CD8-positive, alpha-beta memory T cell (primary cell): Measurements from ENCODE around the gene NT5C2. TPM values are rescaled to one million over a fixed set of nuclear protein-coding genes. Genes with fewer than 3 reads are reported as not detected.
"Not testable (repeated sequence)": the region's sequence is repeated elsewhere in the genome, so short reads cannot be mapped to it uniquely, and the experiment has no call there.

Source experiments
- CTCF ChIA-PET: fragments of 350-600 bp; sonication (Branson Sonifier 250); formaldehyde crosslinking; loops from one replicate; lab custom pipeline; 2021; ENCODE audit warnings: antibody characterized with exemption; lab: Charles Lee
- POLR2A ChIA-PET: fragments of 350-600 bp; sonication (Branson Sonifier 250); formaldehyde crosslinking; loops from one replicate; lab custom pipeline; 2021; ENCODE audit warnings: antibody characterized with exemption; lab: Charles Lee
- DNase-seq, 5 donors: peaks; one replicate each; pipeline versions ENCODE4 v3.0.0 to v3.0.0-alpha.2; 2020 to 2022; ENCODE audit warnings: mixed read lengths in 1 of 5
- H3K27ac ChIP-seq: one replicate; pipeline ENCODE4 v1.7.0; 2013; ENCODE audit warnings: low read depth, mild to moderate bottlenecking, low read length, moderate library complexity
- H3K27me3 ChIP-seq: 2 replicates; pipeline ENCODE4 v1.7.0; 2013; ENCODE audit warnings: low read length, mild to moderate bottlenecking; ENCODE audit not compliant: insufficient read depth, poor library complexity, severe bottlenecking
- H3K36me3 ChIP-seq: 2 replicates; pipeline ENCODE4 v1.7.0; 2013; ENCODE audit warnings: mild to moderate bottlenecking, low read length, moderate library complexity; ENCODE audit not compliant: insufficient read depth
- H3K4me1 ChIP-seq: 2 replicates; pipeline ENCODE4 v1.7.0; 2013; ENCODE audit warnings: mild to moderate bottlenecking, low read length, moderate library complexity; ENCODE audit not compliant: insufficient read depth
- H3K4me3 ChIP-seq: 2 replicates; pipeline ENCODE4 v1.7.0; 2013; ENCODE audit warnings: mild to moderate bottlenecking, low read length
- H3K9me3 ChIP-seq: 2 replicates; pipeline ENCODE4 v1.7.0; 2013; ENCODE audit warnings: mild to moderate bottlenecking, low read length
- H3K27ac Mint-ChIP-seq, 8 donors: one replicate each; pipeline ENCODE4 v1.8.0; 2020 to 2021; ENCODE audit warnings: mixed read lengths in 8 of 8, mild to moderate bottlenecking in 6 of 8, inconsistent platforms in 3 of 8, moderate library complexity in 3 of 8
- H3K27me3 Mint-ChIP-seq, 2 donors: one replicate each; pipeline ENCODE4 v1.8.0; 2020 to 2021; ENCODE audit warnings: mixed read lengths in 2 of 2, mild to moderate bottlenecking in 1 of 2, moderate library complexity in 1 of 2
- H3K36me3 Mint-ChIP-seq, 3 donors: one replicate each; pipeline ENCODE4 v1.8.0; 2020 to 2021; ENCODE audit warnings: mixed read lengths in 3 of 3, inconsistent platforms in 1 of 3, mild to moderate bottlenecking in 1 of 3
- H3K4me1 Mint-ChIP-seq, 3 donors: one replicate each; pipeline ENCODE4 v1.8.0; 2020 to 2021; ENCODE audit warnings: mixed read lengths in 3 of 3, inconsistent platforms in 1 of 3, mild to moderate bottlenecking in 1 of 3
- H3K4me3 Mint-ChIP-seq, 7 donors: one replicate each; pipeline ENCODE4 v1.8.0; 2020 to 2021; ENCODE audit warnings: mixed read lengths in 7 of 7, mild to moderate bottlenecking in 6 of 7, moderate library complexity in 4 of 7, inconsistent platforms in 2 of 7
- H3K9me3 Mint-ChIP-seq, 5 donors: one replicate each; pipeline ENCODE4 v1.8.0; 2020 to 2022; ENCODE audit warnings: mixed read lengths in 5 of 5, mild to moderate bottlenecking in 3 of 5, moderate library complexity in 2 of 5, inconsistent platforms in 1 of 5
- polyA plus RNA-seq: library from polyadenylated mRNA; unstranded; fragments of 300-500 nt; fragmentation: Illumina TruSeq; gene quantifications from one replicate; pipeline ENCODE4 v1.2.3, GENCODE V29; 2021
- total RNA-seq, 2 experiments: library from RNA; stranded (reverse); gene quantifications; one replicate each; pipeline ENCODE4 v1.2.3, GENCODE V29; 2021

The NT5C2 gene
- total and polyA plus RNA-seq, 3 experiments from 2014 or later, result 45.9 to 59.8 (median 49.7) TPM

DNA sequence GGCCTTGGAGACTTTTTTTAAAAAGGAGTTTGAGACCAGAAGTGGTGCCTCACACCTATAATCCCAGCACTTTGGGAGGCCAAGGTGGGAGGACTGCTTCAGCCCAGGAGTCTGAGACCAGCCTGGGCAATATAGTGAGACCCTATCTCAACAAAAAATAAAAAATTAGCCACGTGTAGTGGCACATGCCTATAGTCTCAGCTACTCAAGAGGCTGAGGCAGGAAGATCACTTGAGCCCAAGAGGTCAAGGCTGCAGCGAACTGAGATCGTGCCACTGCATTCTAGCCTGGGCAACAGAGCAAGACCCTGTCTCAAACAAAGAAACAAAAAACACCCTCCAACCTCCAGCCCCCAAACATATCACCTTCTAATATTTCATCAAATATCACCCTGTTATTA, 49.4 kb downstream of the NT5C2 start:
- H3K4me3 ChIP-seq, DNase-seq, CTCF ChIA-PET, POLR2A ChIA-PET, H3K27me3 ChIP-seq, H3K9me3 Mint-ChIP-seq, H3K27me3 Mint-ChIP-seq, H3K36me3 ChIP-seq, H3K4me3 Mint-ChIP-seq, H3K4me1 ChIP-seq, H3K9me3 ChIP-seq, H3K27ac ChIP-seq: not testable (repeated sequence)
- H3K27ac Mint-ChIP-seq, result peak overlapping the region in 1 of 8 donors; percentile 42
- peaks cover 7 to 12% (median 11%) of the 10 kb centered on the region in 3 donors for H3K4me1 Mint-ChIP-seq
- H3K36me3 Mint-ChIP-seq, result peaks cover 0 to 52% (median 8%) of the 10 kb centered on the region in 3 donors

DNA sequence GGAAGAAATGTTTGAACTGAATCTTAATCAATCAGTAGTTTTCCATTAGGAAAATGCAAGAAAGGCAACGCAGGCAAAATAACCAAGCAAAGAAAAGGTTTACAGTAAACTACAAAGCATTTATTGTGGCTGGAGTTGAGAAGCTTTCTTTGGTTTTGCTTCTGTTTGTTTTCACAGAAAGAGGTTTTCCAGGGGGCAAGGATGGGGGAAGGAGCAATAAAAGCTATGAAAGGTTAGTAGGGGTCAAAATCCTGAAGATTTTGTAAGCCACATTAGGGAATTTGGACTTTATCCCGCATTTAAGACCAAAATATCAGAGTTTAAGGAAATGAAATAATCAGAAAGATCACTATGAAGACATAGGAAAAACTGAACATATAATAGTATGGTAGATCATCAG, 51.1 kb downstream of the NT5C2 start:
- H3K27me3 Mint-ChIP-seq, result no peaks in the 10 kb centered on the region
- H3K9me3 Mint-ChIP-seq, result no peaks in the 10 kb centered on the region
- H3K36me3 ChIP-seq, result peaks cover 4% of the 10 kb centered on the region
- POLR2A ChIA-PET, result no interaction called here
- H3K4me1 Mint-ChIP-seq, result peaks cover 5 to 12% (median 8%) of the 10 kb centered on the region in 3 donors
- peaks cover 5 to 57% (median 12%) of the 10 kb centered on the region in 3 donors for H3K36me3 Mint-ChIP-seq
- H3K27ac ChIP-seq, result no peak overlapping the region
- H3K27me3 ChIP-seq, result no peaks in the 10 kb centered on the region
- CTCF ChIA-PET, result no interaction called here
- H3K4me3 Mint-ChIP-seq, result no peak overlapping the region
- H3K27ac Mint-ChIP-seq, result no peak overlapping the region
- no peaks in the 10 kb centered on the region for H3K4me1 ChIP-seq
- H3K4me3 ChIP-seq, result no peak overlapping the region
- no peak for DNase-seq
- no peaks in the 10 kb centered on the region for H3K9me3 ChIP-seq

DNA sequence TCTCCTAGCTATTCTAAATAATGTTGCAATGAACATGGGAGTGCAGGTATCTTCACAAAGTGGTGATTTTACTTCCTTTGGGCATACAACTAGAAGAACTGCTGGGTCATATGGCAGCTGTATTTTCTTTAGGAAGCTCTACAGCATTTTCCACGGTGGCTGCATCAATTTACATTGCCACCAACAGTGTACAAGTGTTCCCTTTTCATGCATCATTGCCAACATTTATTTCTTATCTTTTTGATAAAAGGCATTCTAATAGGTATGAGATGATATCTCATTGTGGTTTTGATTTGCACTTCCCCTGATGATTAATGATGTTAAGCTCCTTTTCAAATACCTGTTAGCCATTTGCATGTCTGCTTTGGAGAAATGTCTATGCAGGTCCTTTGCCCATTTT, 52.6 kb downstream of the NT5C2 start:
- Histone ChIP-seq H3K4me1 (no peaks in the 10 kb centered on the region), H3K9me3 (no peaks in the 10 kb centered on the region), H3K36me3 (peaks cover 4% of the 10 kb centered on the region), H3K27ac (no peak overlapping the region), H3K4me3 (no peak overlapping the region), H3K27me3 (no peaks in the 10 kb centered on the region)
- no peak for DNase-seq
- peaks cover 3 to 17% (median 7%) of the 10 kb centered on the region in 3 donors for H3K4me1 Mint-ChIP-seq
- no peak overlapping the region for H3K4me3 Mint-ChIP-seq
- peaks cover 5 to 55% (median 16%) of the 10 kb centered on the region in 3 donors for H3K36me3 Mint-ChIP-seq
- CTCF ChIA-PET, result no interaction called here
- POLR2A ChIA-PET, result no interaction called here
- H3K27me3 Mint-ChIP-seq, result no peaks in the 10 kb centered on the region
- H3K27ac Mint-ChIP-seq, result no peak overlapping the region
- no peaks in the 10 kb centered on the region for H3K9me3 Mint-ChIP-seq

DNA sequence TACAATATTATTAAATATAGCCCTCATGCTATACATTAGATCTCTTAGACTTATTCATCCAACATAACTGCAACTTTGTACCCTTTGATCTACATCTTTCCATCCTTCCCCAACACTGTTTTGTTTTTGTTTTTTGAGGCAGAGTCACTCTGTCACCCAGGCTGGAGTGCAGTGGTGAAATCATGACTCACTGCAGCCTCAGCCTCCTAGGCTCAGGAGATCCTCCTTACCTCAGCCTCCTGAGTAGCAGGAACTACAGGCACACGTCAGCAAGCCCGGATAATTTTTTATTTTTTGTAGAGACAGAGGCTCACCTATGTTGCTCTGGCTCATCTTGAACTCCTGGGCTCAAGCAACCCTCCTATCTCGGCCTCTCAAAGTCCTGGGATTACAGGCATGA, 53.3 kb downstream of the NT5C2 start:
- H3K27ac Mint-ChIP-seq, result peak overlapping the region in 1 of 8 donors; percentile 40
- no peaks in the 10 kb centered on the region for H3K9me3 Mint-ChIP-seq
- no peaks in the 10 kb centered on the region for H3K9me3 ChIP-seq
- no peak for DNase-seq
- peaks cover 4% of the 10 kb centered on the region for H3K36me3 ChIP-seq
- peaks cover 5 to 60% (median 18%) of the 10 kb centered on the region in 3 donors for H3K36me3 Mint-ChIP-seq
- H3K4me1 ChIP-seq, result no peaks in the 10 kb centered on the region
- no peaks in the 10 kb centered on the region for H3K27me3 ChIP-seq
- H3K27ac ChIP-seq, result no peak overlapping the region
- POLR2A ChIA-PET, result no interaction called here
- no peak overlapping the region for H3K4me3 Mint-ChIP-seq
- peaks cover 1 to 17% (median 12%) of the 10 kb centered on the region in 3 donors for H3K4me1 Mint-ChIP-seq
- CTCF ChIA-PET, result no interaction called here
- no peak overlapping the region for H3K4me3 ChIP-seq
- H3K27me3 Mint-ChIP-seq, result no peaks in the 10 kb centered on the region

DNA sequence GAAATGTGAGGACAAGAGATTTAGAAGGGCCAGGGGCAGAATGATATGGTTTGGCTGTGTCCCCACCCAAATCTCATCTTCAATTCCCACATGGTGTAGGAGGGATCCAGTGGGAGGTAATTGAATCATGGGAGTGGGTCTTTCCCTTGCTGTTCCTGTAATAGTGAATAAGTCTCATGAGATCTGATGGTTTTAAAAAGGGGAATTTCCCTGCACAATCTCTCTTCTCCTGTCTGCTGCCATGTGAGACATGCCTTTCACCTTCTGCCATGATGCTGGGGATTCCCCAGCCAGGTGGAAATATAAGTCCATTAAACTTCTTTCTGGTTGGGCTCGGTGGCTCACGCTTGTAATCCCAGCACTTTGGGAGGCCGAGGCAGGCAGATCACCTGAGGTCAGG, 57.9 kb downstream of the NT5C2 start:
- H3K9me3 Mint-ChIP-seq, H3K27ac ChIP-seq, DNase-seq, H3K9me3 ChIP-seq, H3K27me3 ChIP-seq, H3K36me3 ChIP-seq, H3K27me3 Mint-ChIP-seq, H3K4me3 ChIP-seq, H3K4me3 Mint-ChIP-seq, CTCF ChIA-PET, H3K4me1 ChIP-seq, POLR2A ChIA-PET: not testable (repeated sequence)
- peaks cover 13 to 73% (median 27%) of the 10 kb centered on the region in 3 donors for H3K36me3 Mint-ChIP-seq
- H3K27ac Mint-ChIP-seq, result peak overlapping the region in 1 of 8 donors; percentile 66
- peaks cover 5 to 17% (median 9%) of the 10 kb centered on the region in 3 donors for H3K4me1 Mint-ChIP-seq

DNA sequence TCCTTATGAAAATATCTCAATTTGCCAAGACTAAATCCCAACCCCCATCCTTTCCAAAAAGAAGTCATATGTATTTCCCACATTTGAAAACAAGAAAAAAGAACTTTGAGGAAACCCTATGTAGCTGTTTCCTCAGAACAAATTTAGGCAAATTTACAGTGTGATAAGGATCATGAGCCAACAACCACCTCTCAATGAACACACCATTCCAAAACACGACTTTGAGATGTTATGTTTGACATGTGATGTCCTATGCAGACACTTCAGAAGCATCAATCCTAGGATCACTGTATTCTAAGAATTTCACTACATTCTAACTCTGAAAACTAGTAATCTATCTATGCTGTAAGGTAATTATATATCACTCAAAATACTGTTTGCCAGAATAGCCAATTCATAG, 62.2 kb downstream of the NT5C2 start:
- peak overlapping the region in 2 of 8 donors; percentile 52 to 61 for H3K27ac Mint-ChIP-seq
- ChIA-PET CTCF (no interaction called here), POLR2A (no interaction called here)
- DNase-seq, result no peak
- Histone ChIP-seq H3K27me3 (no peaks in the 10 kb centered on the region), H3K9me3 (no peaks in the 10 kb centered on the region), H3K27ac (no peak overlapping the region), H3K4me1 (no peaks in the 10 kb centered on the region), H3K36me3 (no peaks in the 10 kb centered on the region), H3K4me3 (no peak overlapping the region)
- H3K36me3 Mint-ChIP-seq, result peaks cover 8 to 51% (median 19%) of the 10 kb centered on the region in 3 donors
- H3K9me3 Mint-ChIP-seq, result no peaks in the 10 kb centered on the region
- no peaks in the 10 kb centered on the region for H3K27me3 Mint-ChIP-seq
- H3K4me3 Mint-ChIP-seq, result no peak overlapping the region
- H3K4me1 Mint-ChIP-seq, result peaks cover 5 to 28% (median 10%) of the 10 kb centered on the region in 3 donors

DNA sequence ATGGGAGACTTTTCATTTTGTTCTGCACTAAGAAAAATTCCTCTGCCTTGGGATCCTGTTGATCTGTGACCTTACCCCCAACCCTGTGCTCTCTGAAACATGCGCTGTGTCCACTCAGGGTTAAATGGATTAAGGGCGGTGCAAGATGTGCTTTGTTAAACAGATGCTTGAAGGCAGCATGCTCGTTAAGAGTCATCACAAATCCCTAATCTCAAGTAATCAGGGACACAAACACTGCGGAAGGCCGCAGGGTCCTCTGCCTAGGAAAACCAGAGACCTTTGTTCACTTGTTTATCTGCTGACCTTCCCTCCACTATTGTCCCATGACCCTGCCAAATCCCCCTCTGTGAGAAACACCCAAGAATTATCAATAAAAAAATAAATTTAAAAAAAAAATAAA, 62.9 kb downstream of the NT5C2 start:
- H3K27me3 ChIP-seq, POLR2A ChIA-PET: not testable (repeated sequence)

DNA sequence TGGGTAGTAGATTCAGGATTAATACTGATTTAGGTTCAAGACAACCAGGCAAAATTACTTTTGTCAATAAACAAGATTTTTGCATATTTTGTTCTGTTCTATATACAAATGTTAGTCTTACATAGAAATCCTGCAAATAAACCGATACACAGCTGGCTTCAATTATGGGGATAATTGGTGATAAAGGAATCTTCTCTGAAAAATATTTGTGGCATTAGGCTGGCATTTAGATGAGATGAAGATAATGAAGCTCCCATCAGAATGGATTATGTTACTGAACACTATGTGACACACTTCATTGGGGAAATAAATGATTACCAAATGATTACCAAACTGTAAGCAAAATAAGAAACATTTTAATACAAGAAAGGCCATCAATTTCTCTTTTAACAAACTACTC, 65.8 kb downstream of the NT5C2 start:
- Mint-ChIP-seq H3K27me3 (no peaks in the 10 kb centered on the region), H3K9me3 (no peaks in the 10 kb centered on the region), H3K4me1 (peaks cover 11 to 43% (median 19%) of the 10 kb centered on the region in 3 donors), H3K36me3 (peaks cover 4 to 36% (median 8%) of the 10 kb centered on the region in 3 donors), H3K4me3 (no peak overlapping the region), H3K27ac (peak overlapping the region in 2 of 8 donors; percentile 1 to 32)
- H3K27me3 ChIP-seq, result no peaks in the 10 kb centered on the region
- POLR2A ChIA-PET, result no interaction called here
- H3K9me3 ChIP-seq, result no peaks in the 10 kb centered on the region
- H3K4me3 ChIP-seq, result no peak overlapping the region
- H3K4me1 ChIP-seq, result no peaks in the 10 kb centered on the region
- CTCF ChIA-PET, result no interaction called here
- no peak overlapping the region for H3K27ac ChIP-seq
- no peak for DNase-seq
- no peaks in the 10 kb centered on the region for H3K36me3 ChIP-seq

More for the DNA sequence above, 62.9 kb downstream of the NT5C2 start:
- H3K27ac Mint-ChIP-seq, H3K9me3 ChIP-seq, H3K36me3 ChIP-seq, H3K27ac ChIP-seq, H3K4me1 ChIP-seq, H3K4me3 Mint-ChIP-seq, H3K4me3 ChIP-seq, DNase-seq, H3K27me3 Mint-ChIP-seq, CTCF ChIA-PET, H3K9me3 Mint-ChIP-seq: not testable (repeated sequence)
- peaks cover 7 to 33% (median 10%) of the 10 kb centered on the region in 3 donors for H3K4me1 Mint-ChIP-seq
- H3K36me3 Mint-ChIP-seq, result peaks cover 8 to 53% (median 20%) of the 10 kb centered on the region in 3 donors
